GM19468 (cell line): ENCODE data around the gene SPAG8.

ENCODE experiments used
- ATAC-seq: cut with Tn5 transposase; IDR thresholded peaks from one replicate; pipeline ENCODE4 v1.9.1; 2021; ENCODE audit warnings: mild to moderate bottlenecking, moderate library complexity, moderate number of reproducible peaks; ENCODE audit not compliant: unreplicated experiment; ENCODE audit errors: extremely low read depth

The SPAG8 gene

GRCh38 chr9:35781066-35781465 is 31.0 kb downstream of the SPAG8 start:
- no peak for ATAC-seq

DNA sequence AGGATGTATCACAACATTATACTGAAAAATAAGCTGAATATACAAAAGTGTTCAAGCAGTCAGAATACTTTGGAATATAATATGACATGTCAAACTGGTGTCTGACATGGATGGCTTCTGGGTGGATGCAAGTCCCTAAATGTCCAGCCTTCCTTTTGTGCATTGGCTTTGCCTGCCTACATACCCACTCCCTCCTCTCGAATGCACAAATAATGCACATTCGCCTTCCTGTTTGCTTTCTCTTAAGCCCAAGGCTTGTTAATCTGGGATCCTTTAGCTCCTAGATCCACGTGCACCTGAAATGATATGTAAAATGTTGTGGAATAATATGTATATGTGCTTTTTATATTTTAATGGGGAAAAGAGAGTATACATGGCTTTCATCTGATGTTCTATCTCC is 33.6 kb downstream of the SPAG8 start:
- ATAC-seq = no peak

GRCh38 chr9:35776018-35776417 is 36.0 kb downstream of the SPAG8 start:
- no peak for ATAC-seq

- no peak for ATAC-seq
Observed at GRCh38 chr9:35774907-35775635, 37.0 kb downstream of the SPAG8 start.

DNA sequence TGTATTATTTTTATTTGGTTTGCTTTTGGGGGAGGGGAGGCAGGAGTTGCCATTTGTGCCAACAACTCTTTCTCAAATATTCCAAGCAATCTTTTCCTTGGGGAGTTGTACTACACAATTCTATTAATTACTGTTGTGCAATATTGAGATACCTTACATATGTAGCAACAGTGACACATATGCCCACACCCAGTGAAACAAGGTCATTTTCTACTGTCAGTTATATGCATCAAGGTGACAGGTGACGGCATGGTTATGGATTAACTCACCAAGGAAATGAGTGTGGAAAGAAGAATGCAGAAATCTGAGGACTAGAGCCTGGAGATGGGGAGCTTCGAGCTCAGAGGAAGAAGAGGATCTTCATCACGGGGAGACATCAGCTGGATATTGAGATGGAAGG is 40.1 kb downstream of the SPAG8 start:
- no peak for ATAC-seq

- ATAC-seq = no peak
Observed at GRCh38 chr9:35771534-35771933, 40.5 kb downstream of the SPAG8 start.

GRCh38 chr9:35771075-35771433 is 41.0 kb downstream of the SPAG8 start:
- no peak for ATAC-seq

DNA sequence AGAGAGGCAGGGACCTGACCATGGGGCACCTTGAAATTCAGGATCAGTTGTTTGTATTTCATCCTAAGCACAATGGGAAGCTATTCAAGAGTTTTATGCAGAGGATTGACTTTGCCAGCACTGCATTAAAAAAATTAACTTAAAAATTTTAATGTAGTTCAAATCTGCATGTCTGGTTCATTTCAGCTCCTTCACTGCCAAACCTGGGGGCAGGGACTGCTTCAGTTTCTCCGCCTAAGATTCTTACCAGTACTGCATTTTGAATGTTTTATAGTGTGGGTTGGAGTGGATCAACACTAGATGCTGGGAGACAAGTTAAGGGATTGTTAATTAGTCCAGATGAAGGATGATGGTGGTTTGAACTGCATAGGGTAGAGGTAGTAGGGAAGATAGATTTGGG is 42.3 kb downstream of the SPAG8 start:
- no peak for ATAC-seq

GRCh38 chr9:35767458-35767857 is 44.6 kb downstream of the SPAG8 start:
- no peak for ATAC-seq

- no peak for ATAC-seq
Observed at GRCh38 chr9:35766997-35767396, 45.1 kb downstream of the SPAG8 start.

DNA sequence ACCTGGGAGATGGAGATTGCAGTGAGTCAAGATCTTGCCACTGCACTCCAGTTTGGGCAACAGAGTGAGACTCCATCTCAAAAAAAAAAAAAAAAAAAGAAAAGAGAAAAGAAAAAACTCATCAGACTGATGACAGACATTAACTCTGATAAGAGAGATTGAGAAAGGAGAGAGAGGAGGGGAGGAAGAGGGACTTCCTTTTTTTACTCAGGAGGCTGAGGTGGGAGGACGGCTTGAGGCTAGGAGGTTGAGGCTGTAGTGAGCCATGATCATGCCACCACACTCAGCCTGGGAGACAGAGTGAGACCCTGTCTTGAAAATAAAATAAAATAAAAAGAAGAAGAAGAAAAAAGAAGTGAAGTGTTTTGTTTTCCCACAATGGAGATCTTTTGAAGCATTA is 48.3 kb downstream of the SPAG8 start:
- no peak for ATAC-seq

GRCh38 chr9:35763181-35763580 is 48.9 kb downstream of the SPAG8 start:
- ATAC-seq = no peak

- no peak for ATAC-seq
Observed at GRCh38 chr9:35760651-35761050, 51.4 kb downstream of the SPAG8 start.

GRCh38 chr9:35759795-35760194 is 52.3 kb downstream of the SPAG8 start:
- ATAC-seq = no peak
